ENCODE measurements around the gene VAV1. TPM values are rescaled to one million over a fixed set of nuclear protein-coding genes. Genes with fewer than 3 reads are reported as not detected.

The VAV1 gene
- total RNA-seq, 6 experiments from 2014 or later = 1.1 to 7.9 (median 3.1) TPM

GRCh38 chr19:6802336-6803035, 30.0 kb downstream of the VAV1 start:
- peak overlapping the region in 1 of 3 donors; percentile 43 for H3K27ac ChIP-seq
- DNase-seq = peak; percentile 49 to 62 (median 51)
- no peaks in the 10 kb centered on the region for H3K27me3 ChIP-seq
- H3K4me1 ChIP-seq = no peaks in the 10 kb centered on the region
- H3K36me3 ChIP-seq = no peaks in the 10 kb centered on the region
- H3K9me3 ChIP-seq = no peaks in the 10 kb centered on the region
- WGBS (ENCODE audit: insufficient coverage, low coverage, low lambda C conversion rate, missing lambda C conversion rate) = 30% methylated on average over 9 of the region's 9 CpGs
- intact Hi-C loops (cut with DNase I) = no loop called here
- H3K4me3 ChIP-seq = no peak overlapping the region
- ATAC-seq = peak; percentile 65 to 78 (median 76)
- no peak for TF ChIP-seq CTCF (IDR thresholded peaks at IDR 0.05)
- TF ChIP-seq POLR2A (IDR thresholded peaks at IDR 0.05) = no peak

GRCh38 chr19:6803036-6803404, 30.5 kb downstream of the VAV1 start:
- no peaks in the 10 kb centered on the region for H3K4me1 ChIP-seq
- H3K27ac ChIP-seq = no peak overlapping the region
- H3K27me3 ChIP-seq = no peaks in the 10 kb centered on the region
- ATAC-seq = peak in 2 of 4 donors; percentile 24 to 42
- no peak overlapping the region for H3K4me3 ChIP-seq
- no peaks in the 10 kb centered on the region for H3K9me3 ChIP-seq
- 67% methylated on average over 6 of the region's 8 CpGs for WGBS (ENCODE audit: insufficient coverage, low coverage, low lambda C conversion rate, missing lambda C conversion rate)
- intact Hi-C loops (cut with DNase I) = no loop called here
- TF ChIP-seq CTCF (IDR thresholded peaks at IDR 0.05) = no peak
- DNase-seq = no peak
- H3K36me3 ChIP-seq = no peaks in the 10 kb centered on the region

GRCh38 chr19:6806488-6806887, 34.0 kb downstream of the VAV1 start:
- H3K4me1 ChIP-seq = no peaks in the 10 kb centered on the region
- TF ChIP-seq CTCF (IDR thresholded peaks at IDR 0.05) (no peak), POLR2A (IDR thresholded peaks at IDR 0.05) (no peak)
- no peak overlapping the region for H3K27ac ChIP-seq
- intact Hi-C loops (cut with DNase I) = no loop called here
- H3K4me3 ChIP-seq = no peak overlapping the region
- no peaks in the 10 kb centered on the region for H3K36me3 ChIP-seq
- no peaks in the 10 kb centered on the region for H3K9me3 ChIP-seq
- H3K27me3 ChIP-seq = no peaks in the 10 kb centered on the region
- DNase-seq (no peak), ATAC-seq (no peak)
- WGBS (ENCODE audit: insufficient coverage, low coverage, low lambda C conversion rate, missing lambda C conversion rate) = 52% methylated on average over 3 of the region's 4 CpGs

- ATAC-seq = no peak
- H3K36me3 ChIP-seq = no peaks in the 10 kb centered on the region
Measured at GRCh38 chr19:6807291-6807690, 34.8 kb downstream of the VAV1 start.

More at GRCh38 chr19:6807291-6807690, 34.8 kb downstream of the VAV1 start:
- TF ChIP-seq CTCF (IDR thresholded peaks at IDR 0.05) = no peak
- no peak for TF ChIP-seq POLR2A (IDR thresholded peaks at IDR 0.05)
- no peaks in the 10 kb centered on the region for H3K27me3 ChIP-seq
- no peaks in the 10 kb centered on the region for H3K9me3 ChIP-seq
- 91% methylated on average over 4 of the region's 5 CpGs for WGBS (ENCODE audit: insufficient coverage, low coverage, low lambda C conversion rate, missing lambda C conversion rate)
- no peak overlapping the region for H3K4me3 ChIP-seq
- H3K27ac ChIP-seq = no peak overlapping the region
- H3K4me1 ChIP-seq = no peaks in the 10 kb centered on the region
- intact Hi-C loops (cut with DNase I) = no loop called here
- no peak for DNase-seq
